SK-N-MC (cell line): ENCODE measurements around the gene XPO1.
A peak's percentile ranks its signal among the peaks of the same experiment; 100 is the strongest.
"Not testable (repeated sequence)": the region's sequence is repeated elsewhere in the genome, so short reads cannot be mapped to it uniquely, and the experiment has no call there.

ENCODE experiments used
- DNase-seq: peaks from one replicate; pipeline ENCODE4 v3.0.0-alpha.2; 2011; ENCODE audit warnings: low read depth, low spot score
- H3K27ac ChIP-seq: fragments of 200-600 bp; sonication (generic); 2 replicates; pipeline ENCODE4 v1.5.1; 2016; ENCODE audit warnings: mixed run types
- H3K36me3 ChIP-seq: fragments of 200-600 bp; sonication (generic); 2 replicates; pipeline ENCODE4 v1.6.1; 2017; ENCODE audit warnings: antibody characterized with exemption, low read length, mixed read lengths; ENCODE audit not compliant: insufficient read depth
- H3K4me3 ChIP-seq: fragments of 200-600 bp; sonication (generic); 2 replicates; pipeline ENCODE4 v1.5.1; 2016
- H3K9ac ChIP-seq: fragments of 200-600 bp; sonication (generic); 2 replicates; pipeline ENCODE4 v1.8.0; 2017; ENCODE audit warnings: mixed run types, mixed read lengths; ENCODE audit not compliant: insufficient read length
- H3K9me3 ChIP-seq: fragments of 200-600 bp; sonication (generic); 2 replicates; pipeline ENCODE4 v1.6.1; 2017; ENCODE audit warnings: low read depth, mild to moderate bottlenecking, antibody characterized with exemption, low read length, moderate library complexity, mixed read lengths
- EZH2 ChIP-seq: fragments of 200-600 bp; sonication (generic); IDR thresholded peaks from one replicate; pipeline ENCODE4 v1.6.1; 2017; ENCODE audit warnings: antibody characterized with exemption
- FOXP2 ChIP-seq: optimal IDR thresholded peaks from 2 replicates; pipeline ENCODE3; 2011; ENCODE audit warnings: mild to moderate bottlenecking, moderate library complexity; ENCODE audit not compliant: insufficient read depth; ENCODE audit errors: extremely low read length, control extremely low read depth
- POLR2AphosphoS5 ChIP-seq: IDR thresholded peaks from 2 replicates; pipeline ENCODE4 v1.6.1; 2012; ENCODE audit warnings: mild to moderate bottlenecking, low read depth, low read length, borderline replicate concordance

The XPO1 gene

DNA sequence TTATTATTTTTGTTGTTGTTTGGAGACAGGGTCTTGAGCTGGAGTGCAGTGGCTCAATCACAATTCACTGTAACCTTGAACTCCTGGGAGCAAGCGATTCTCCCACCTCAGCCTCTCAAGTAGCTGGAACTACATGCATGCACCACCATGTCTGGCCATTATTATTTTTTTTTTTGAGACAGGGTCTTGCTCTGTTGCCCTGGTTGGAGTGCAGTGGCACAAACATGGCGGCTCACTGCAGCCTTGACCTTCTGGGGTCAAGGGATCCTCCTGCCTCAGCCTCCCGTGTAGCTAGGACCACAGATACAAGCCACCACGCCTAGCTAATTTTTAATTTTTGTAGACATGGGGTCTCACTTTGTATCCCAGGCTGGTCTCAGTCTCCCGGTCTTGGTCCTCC, 20.0 kb upstream of the XPO1 start:
- no peak overlapping the region for H3K27ac ChIP-seq
- no peak overlapping the region for H3K4me3 ChIP-seq
- no peaks in the 10 kb centered on the region for H3K9me3 ChIP-seq
- no peak for DNase-seq
- H3K9ac ChIP-seq: no peak overlapping the region
- TF ChIP-seq POLR2AphosphoS5 (no peak), EZH2 (no peak), FOXP2 (no peak)
- no peaks in the 10 kb centered on the region for H3K36me3 ChIP-seq

DNA sequence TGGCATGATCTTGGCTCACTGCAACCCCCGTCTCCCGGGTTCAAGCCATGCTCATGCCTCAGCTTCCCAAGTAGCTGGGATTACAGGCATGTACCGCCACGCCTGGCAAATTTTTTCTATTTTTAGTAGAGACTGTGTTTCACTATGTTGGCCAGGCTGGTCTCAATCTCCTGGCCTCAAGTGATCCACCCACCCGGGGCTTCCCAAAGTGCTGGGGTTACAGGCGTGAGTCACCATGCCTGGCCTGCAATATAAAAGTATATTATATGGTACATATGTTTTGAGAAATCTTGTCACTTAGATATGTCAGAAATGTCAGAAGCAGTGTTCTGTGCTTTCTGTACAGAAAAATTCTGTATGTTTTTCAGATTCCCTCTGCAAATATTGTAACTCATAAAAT, 19.2 kb upstream of the XPO1 start:
- Histone ChIP-seq H3K9ac (no peak overlapping the region), H3K4me3 (no peak overlapping the region), H3K9me3 (no peaks in the 10 kb centered on the region), H3K27ac (no peak overlapping the region), H3K36me3 (no peaks in the 10 kb centered on the region)
- TF ChIP-seq FOXP2 (no peak), POLR2AphosphoS5 (no peak), EZH2 (no peak)
- no peak for DNase-seq

GRCh38 chr2:61554604-61555003, 16.4 kb upstream of the XPO1 start:
- H3K4me3 ChIP-seq: no peak overlapping the region
- H3K36me3 ChIP-seq: no peaks in the 10 kb centered on the region
- no peak for TF ChIP-seq POLR2AphosphoS5
- TF ChIP-seq EZH2: no peak
- TF ChIP-seq FOXP2: no peak
- H3K9me3 ChIP-seq: no peaks in the 10 kb centered on the region
- no peak for DNase-seq
- no peak overlapping the region for H3K9ac ChIP-seq
- no peak overlapping the region for H3K27ac ChIP-seq

DNA sequence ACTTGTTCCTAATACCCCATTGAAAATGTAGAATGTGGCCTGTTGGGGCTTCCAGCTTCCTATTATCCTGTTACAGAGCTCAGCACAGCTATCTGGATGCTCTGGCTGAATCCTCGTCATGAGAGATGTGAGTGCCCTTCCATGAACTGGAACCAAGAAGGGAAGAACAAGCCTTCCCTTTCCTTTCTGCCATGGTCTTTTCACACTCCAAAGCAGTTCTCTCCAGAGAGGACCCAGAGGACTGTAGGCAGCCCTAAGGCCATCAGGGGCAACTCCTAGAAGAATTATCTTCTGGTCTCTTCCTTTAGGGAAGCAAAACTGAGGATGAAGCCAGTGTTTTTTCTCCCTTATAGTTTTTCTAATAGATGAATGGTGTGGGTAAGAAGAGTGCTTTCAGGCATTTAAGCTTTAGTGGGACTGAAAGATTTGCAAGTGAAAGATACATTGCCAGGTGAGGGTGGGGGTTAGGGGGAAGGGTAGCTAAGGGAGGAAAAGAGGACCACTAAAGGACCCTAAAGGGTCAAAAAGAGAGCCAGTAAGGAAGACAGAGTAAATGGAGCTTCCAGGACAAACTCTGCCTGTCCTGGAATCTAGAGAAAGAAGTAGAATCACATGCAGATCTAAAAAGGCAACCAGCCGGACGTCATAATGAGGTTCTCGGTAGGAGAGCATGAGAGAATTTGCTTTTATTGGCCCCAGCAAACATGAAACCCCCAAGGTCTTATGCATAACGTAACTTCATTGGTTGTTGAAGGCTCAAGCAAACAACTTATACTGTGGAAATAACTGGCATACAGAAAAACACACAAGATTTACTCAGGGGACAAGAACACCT, 12.4 kb upstream of the XPO1 start:
- no peak overlapping the region for H3K9ac ChIP-seq
- H3K9me3 ChIP-seq: no peaks in the 10 kb centered on the region
- no peak overlapping the region for H3K27ac ChIP-seq
- TF ChIP-seq POLR2AphosphoS5 (no peak), EZH2 (no peak), FOXP2 (no peak)
- H3K4me3 ChIP-seq: no peak overlapping the region
- H3K36me3 ChIP-seq: no peaks in the 10 kb centered on the region
- no peak for DNase-seq

DNA sequence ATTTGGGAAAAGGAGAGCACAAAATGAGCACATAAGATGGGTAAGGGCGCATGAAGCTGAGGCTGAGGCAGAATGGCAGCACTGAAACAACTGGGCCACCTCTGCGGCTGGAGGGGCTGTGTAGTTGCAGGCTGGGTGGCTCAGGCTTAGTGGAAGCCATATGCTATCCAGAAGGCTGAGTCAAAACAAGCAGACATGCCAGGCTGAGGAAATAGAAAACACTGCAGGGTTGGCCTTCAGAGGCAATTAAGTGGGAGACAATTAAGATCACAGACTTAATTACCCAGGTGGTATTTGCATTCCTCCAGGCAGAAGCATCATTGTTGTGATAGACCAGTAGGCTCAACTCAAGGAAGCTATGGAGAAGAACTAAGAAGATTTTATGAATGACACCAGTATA, 11.4 kb upstream of the XPO1 start:
- H3K36me3 ChIP-seq: no peaks in the 10 kb centered on the region
- TF ChIP-seq POLR2AphosphoS5 (no peak), EZH2 (no peak), FOXP2 (no peak)
- H3K9me3 ChIP-seq: no peaks in the 10 kb centered on the region
- H3K27ac ChIP-seq: no peak overlapping the region
- no peak overlapping the region for H3K4me3 ChIP-seq
- no peak overlapping the region for H3K9ac ChIP-seq
- DNase-seq: no peak

DNA sequence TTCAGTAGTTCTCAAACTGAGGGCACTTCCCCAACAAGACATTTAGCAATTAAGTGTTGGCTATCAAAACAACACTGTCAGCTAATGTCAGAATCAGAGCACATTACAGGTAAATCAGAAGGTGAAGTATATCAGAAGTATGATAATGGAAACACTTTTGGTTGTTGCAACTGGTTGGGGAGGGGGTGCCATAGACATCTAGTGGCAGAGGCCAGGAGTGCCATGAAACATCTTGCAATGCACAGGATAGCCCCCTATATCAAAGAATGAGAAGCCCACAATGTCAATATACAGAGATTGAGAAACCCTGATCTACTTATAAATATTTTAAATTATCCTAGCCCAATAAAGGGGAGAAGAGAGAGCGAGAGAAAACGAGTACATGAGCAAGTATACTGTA, 4.9 kb upstream of the XPO1 start:
- TF ChIP-seq FOXP2: no peak
- TF ChIP-seq EZH2: no peak
- no peak for TF ChIP-seq POLR2AphosphoS5
- Histone ChIP-seq H3K4me3 (no peak overlapping the region), H3K36me3 (no peaks in the 10 kb centered on the region), H3K27ac (no peak overlapping the region), H3K9ac (no peak overlapping the region), H3K9me3 (no peaks in the 10 kb centered on the region)
- DNase-seq: no peak

DNA sequence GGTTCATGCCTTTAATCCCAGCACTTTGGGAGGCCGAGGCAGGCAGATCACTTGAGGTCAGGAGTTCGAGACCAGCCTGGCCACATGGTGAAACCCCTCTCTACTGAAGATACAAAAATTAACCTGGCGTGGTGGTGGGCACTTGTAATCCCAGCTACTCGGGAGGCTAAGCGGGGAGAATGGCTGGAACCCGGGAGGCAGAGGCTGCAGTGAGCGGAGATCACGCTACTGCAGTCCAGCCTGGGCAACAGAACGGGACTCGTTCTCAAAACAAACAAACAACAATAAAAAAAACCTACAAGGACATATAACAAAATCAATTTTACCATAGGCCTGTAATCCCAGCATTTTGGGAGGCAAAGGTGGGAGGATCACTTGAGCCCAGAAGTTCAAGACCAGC, 2.0 kb upstream of the XPO1 start:
- DNase-seq, H3K36me3 ChIP-seq, H3K4me3 ChIP-seq, H3K27ac ChIP-seq, H3K9me3 ChIP-seq, H3K9ac ChIP-seq: not testable (repeated sequence)

GRCh38 chr2:61538920-61539520, 864 bp upstream of the XPO1 start:
- peak overlapping the region; percentile 96 for H3K4me3 ChIP-seq
- peaks cover 14% of the 10 kb centered on the region for H3K36me3 ChIP-seq
- TF ChIP-seq EZH2 (no peak), POLR2AphosphoS5 (no peak; the same call in none of the 2 replicates), FOXP2 (no peak)
- peak overlapping the region; percentile 98 for H3K27ac ChIP-seq
- H3K9ac ChIP-seq: peak overlapping the region; percentile 96
- DNase-seq: no peak
- no peaks in the 10 kb centered on the region for H3K9me3 ChIP-seq

GRCh38 chr2:61537950-61538199, 281 bp downstream of the XPO1 start:
- Histone ChIP-seq H3K9me3 (no peaks in the 10 kb centered on the region), H3K4me3 (peak overlapping the region; percentile 96), H3K9ac (peak overlapping the region; percentile 96), H3K36me3 (peaks cover 25% of the 10 kb centered on the region), H3K27ac (peak overlapping the region; percentile 98)
- no peak for DNase-seq
- TF ChIP-seq FOXP2 (no peak), POLR2AphosphoS5 (no peak), EZH2 (no peak)
